Measurements from ENCODE around the gene SPAG7.

SPAG7 gene

DNA sequence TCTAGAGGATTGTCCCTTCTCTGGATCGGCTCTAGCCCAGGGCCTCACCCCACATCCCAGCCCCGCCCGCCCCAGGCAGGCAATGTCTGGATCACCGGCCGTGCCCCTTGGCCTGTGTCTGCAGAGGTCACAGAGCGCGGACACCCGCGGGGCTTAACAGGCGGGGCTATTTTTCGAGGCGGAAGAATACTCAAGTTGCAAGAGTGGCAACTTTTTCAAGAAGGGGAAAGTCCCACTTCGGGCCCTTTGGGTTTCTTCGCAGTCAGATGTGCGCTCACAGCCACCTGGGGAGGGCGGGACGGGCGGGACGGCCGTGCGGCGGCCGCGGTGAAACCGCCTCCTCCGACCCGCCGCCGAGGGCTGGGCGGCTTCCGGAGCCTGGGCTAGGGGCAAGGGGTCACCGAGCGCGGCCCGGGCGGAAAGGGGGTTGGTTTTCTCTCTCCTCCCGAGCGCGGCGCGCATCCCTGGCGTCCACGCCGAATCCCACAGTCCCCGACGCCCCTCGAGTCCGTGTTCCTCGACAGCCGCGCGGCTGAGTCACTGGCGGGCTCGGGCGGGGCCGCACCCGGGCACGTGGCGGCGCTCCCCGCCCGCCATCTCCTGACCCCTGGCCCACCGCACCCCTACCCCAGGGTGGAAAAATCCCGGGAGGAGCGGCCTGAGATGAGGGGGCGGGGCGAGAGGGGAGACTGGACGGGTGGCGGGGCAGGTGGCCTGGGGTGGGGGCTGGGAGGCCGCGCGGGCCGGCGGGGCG is 18.1 kb downstream of the SPAG7 start:
- DNase-seq, result peak; percentile 88 to 93 (median 92)

DNA sequence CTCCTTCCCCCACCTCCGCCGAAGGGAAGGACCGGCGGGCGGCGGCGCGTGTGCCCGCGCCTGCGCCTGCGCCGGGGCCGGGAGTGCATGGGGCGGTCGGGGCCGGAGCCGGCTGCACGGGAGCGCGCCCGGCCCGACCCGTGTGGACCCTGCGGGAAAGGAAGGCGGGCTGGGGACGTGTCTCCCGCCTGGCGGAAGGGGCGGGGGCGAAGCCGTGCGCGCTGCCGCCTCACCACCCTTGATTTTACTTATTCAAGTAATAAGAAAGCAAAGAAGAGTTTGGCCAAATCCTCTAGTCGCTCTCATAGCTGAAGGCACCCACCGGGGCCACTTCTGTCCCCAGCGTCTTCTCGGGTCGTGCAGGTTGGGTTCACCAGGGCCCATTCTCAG is 18.7 kb downstream of the SPAG7 start:
- peak; percentile 92 to 97 (median 95) for DNase-seq

DNA sequence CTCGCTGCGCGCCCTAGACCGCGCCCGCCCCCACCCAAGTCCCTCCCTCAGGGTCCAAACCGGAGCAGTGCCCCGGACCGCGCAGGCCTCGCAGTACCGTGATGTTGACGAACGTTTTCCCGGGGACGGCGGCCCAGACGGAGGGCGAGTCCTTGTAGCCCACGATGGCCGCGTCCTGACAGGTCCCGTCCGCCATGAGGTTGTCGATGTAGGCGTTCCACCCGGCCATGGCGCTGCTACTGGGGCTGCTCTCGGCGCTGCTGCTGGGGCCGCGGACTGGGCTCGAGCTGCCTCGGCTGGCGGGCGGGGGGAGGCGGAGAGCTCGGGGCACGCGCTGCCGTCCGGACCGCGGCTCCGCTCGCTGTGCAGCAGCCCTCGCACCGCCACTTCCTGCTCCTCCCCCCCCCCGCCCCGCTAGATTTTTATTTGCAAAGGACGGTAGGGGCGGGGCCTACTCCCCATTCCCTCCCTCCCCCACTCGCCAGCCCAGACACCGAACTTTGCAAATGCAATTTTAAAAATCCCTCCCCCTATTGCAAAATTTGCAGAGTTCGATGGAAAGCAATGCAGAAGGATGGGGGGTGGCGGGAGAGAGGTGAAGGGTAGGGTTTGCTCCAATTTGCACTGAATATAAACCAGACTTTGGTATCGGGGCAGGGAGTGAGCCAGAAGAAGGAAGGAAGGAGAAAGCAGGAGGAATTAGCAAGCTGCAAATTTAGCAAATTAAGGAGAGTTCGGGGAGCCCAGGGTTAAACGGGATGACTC is 19.3 kb downstream of the SPAG7 start, which contains the start of gene PFN1:
Gene PFN1, minus strand, starts transcription at position 365 of the 765 bp plus-strand sequence. Its CDS starts 136 bp downstream, at position 229.
- peak; percentile 94 to 96 (median 96) for DNase-seq

- DNase-seq, result peak; percentile 73 to 88 (median 88)
Observed at GRCh38 chr17:4947411-4948165, 20.0 kb downstream of the SPAG7 start.

GRCh38 chr17:4947010-4947410 is 20.6 kb downstream of the SPAG7 start:
- DNase-seq, result peak; percentile 32 to 56 (median 39)

DNA sequence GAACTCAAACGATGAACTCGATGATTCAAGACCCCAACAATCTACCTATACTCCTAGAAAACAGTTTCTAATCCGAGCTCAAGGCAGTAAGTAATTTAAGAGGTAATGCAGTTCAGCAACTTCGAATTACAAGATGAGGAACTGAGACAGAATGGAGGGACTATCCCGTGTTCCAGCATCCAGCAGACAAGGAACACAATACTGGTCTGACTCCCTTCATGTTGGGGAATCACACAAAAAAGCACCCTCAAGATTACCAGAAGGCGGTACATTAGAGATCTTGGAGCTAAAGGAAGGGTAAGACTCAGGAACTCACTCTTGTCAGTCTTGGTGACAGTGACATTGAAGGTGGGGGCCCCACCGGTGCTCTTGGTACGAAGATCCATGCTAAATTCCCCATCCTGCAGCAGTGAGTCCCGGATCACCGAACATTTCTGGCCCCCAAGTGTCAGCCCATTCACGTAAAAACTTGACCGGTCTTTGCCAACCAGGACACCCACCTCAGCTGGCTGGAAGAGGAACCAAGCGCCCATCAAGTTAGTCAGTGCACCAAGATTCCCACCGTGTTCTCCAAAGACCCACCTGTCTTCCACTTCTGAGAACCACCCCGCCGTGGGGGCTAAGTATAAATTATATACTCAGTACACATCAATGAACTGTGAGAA is 21.2 kb downstream of the SPAG7 start:
- peak; percentile 79 to 89 (median 86) for DNase-seq

DNA sequence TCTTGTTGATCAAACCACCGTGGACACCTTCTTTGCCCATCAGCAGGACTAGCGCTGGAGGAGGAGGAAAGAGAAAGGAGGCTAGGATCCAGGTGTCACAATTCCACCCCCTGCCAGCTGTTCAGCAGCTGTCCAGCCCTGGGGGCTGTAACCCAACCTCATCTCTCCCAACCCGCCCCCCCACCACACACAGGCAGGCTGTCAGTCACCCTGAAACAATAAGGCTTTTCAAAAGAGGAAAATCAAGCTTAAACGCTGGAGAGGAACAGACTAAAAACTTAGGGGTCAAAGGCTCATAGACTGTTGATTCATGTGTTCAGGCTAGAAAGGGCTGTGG is 21.7 kb downstream of the SPAG7 start:
- DNase-seq, result no peak

DNA sequence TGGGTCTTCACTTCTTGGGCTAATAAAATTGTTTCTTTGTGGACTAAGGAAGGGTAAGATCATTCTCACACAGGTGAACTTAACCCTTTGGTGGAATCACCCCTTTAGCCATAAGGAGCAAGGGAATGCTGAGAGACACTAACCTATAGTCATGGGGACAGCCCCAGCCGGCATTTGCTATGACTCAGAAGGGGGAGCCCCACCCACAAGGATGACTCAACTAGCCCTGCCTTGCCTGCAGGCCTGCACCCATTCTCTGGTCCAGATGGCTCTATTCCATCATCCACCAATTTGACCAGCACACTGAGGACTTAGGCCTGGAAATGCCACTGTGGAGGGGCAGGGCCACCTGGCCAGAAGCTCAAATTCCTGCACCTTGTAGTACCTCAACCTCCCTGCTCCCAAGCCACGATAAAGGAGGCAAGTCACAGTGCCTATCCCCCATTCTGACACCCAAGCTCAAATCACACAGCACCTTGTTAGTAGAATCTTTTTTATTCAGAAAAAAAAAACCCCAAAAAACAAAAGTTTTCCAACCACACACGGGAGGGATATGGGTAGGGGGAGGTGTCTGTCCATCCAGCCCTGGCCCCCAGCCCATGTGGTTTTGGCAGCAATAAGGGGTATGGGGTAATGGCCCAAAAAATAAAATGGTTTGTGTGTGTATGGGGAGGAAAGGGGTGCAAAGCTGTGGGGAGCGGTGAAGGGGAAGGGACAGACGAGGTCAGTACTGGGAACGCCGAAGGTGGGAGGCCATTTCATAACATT is 22.3 kb downstream of the SPAG7 start:
- peak; percentile 95 to 97 (median 95) for DNase-seq

GRCh38 chr17:4944554-4945175 is 23.0 kb downstream of the SPAG7 start:
- DNase-seq, result no peak

DNA sequence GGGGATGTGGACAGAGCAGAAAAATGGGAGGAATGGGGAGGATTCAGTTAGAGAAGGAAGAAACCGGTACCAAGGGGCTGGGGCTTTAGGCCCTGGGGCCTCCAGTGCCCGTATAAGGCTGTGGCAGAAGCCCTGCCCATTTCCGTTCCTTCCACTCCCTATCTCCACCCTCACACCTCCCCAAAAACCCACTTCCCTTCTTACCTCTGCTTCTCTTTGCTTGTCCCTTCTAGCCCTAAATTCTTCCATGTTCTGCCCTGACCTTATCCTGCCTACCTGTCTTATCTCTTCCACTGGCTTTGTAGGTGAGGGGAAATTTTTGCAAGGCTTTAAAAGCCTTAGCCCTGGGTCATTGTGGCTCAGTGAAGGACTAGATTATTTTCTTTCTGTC is 23.5 kb downstream of the SPAG7 start:
- no peak for DNase-seq

GRCh38 chr17:4942760-4943508 is 24.7 kb downstream of the SPAG7 start:
- no peak for DNase-seq

DNA sequence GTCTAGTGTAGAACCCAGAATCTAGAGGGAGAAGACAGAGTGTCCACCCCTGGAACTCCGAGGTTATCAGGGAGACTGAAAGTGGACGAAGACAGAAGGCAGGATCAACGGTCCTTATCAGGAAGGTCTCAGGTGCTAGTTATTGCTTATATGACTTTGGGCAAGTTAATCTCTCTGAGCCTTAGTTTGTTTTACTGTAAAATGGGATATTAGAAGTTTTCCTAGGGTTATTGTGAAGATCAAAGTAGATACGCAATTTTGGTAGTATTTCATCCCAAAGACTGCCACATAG is 26.4 kb downstream of the SPAG7 start:
- no peak for DNase-seq

- DNase-seq, result peak in 1 of 3 donors; percentile 42
Observed at GRCh38 chr17:4940555-4941318, 26.9 kb downstream of the SPAG7 start.

GRCh38 chr17:4939796-4940554 is 27.6 kb downstream of the SPAG7 start, which contains the start of the genes RNF167 and SLC25A11:
Gene RNF167, plus strand, starts transcription at chr17:4940268. Its CDS starts 642 bp downstream, at chr17:4940910.
Gene SLC25A11, minus strand, starts transcription at chr17:4940046. Its CDS starts 136 bp downstream, at chr17:4939910.
- DNase-seq, result peak; percentile 97 to 100 (median 100)

GRCh38 chr17:4939546-4939795 is 28.1 kb downstream of the SPAG7 start:
- no peak for DNase-seq

DNA sequence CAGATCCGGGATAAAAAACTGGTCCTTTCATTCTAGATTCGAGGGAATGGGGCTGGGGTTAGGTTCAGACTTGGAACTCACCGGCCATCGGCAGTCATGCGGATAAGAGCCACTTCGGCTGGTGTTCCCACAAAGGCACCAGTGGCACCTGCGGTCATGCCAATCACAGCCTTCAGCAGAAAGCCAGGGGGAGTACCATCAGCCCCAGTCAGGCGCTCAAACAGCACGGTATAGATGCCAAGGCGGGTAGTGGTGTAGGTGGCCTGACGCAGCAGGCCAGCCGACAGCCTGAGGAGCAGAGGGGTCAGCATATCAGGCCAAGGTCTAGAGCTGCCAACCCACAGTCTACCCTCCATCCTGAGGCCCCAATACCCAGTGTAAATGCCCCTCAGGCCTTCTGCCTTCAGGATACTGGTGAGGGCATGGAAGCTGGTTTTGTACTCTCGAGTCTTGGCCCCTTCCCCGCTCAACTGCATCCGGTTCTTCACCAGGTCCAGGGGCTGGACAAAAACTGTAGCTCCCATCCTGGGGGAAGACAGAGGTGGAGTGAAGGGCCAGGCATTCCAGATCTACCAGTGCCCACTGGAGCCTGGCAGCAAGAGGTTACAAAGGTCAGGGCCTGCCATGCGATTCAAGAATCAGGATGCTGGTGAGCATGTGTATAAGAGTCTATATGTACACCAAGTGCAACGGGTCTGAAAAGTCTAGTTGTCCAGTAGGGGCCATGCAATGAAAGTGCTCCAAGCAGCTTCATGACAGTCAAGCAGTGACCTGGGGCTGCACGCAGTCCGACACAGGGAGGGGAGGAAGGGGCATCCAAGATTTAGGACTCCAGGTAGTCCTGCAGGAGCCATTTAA is 28.7 kb downstream of the SPAG7 start:
- no peak for DNase-seq

GRCh38 chr17:4938069-4938491 is 29.5 kb downstream of the SPAG7 start:
- no peak for DNase-seq

GRCh38 chr17:4937553-4937952 is 30.1 kb downstream of the SPAG7 start:
- DNase-seq, result no peak

DNA sequence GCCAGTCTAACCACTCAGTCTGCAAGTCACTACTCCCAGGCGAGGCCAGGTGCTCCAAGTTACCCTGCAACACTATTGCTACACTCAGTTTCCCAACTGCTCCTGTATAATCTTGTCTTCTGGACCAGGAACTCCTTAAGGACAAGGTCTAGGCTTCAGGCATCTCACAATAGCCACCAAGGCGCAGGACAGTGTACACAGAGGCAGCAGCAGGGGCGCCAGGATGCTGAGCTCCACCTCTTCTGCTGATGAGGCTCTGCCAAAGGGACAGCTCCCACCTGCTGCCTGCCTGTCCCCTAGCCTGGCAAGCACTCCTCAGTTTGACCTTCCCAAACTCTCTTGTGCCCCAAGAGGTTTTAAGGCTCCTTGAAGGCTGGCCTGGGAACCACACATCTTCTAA is 31.2 kb downstream of the SPAG7 start:
- no peak for DNase-seq

All from suppressor macrophage treated with lipopolysaccharide for 1 hour (primary cell).